HG03280 (cell line): ENCODE data around the gene AK2.
"Not testable (repeated sequence)": the region's sequence is repeated elsewhere in the genome, so short reads cannot be mapped to it uniquely, and the experiment has no call there.

Source experiments
- ATAC-seq: cut with Tn5 transposase; IDR thresholded peaks from one replicate; pipeline ENCODE4 v1.9.1; 2021; ENCODE audit warnings: mild to moderate bottlenecking, moderate library complexity; ENCODE audit not compliant: unreplicated experiment

AK2 gene

GRCh38 chr1:33055210-33056008 lies 18.7 kb upstream of the AK2 start:
- no peak for ATAC-seq

- ATAC-seq = no peak
Measured at GRCh38 chr1:33050221-33051076, 13.8 kb upstream of the AK2 start.

GRCh38 chr1:33049371-33049770 lies 12.7 kb upstream of the AK2 start:
- no peak for ATAC-seq

GRCh38 chr1:33048426-33048825 lies 11.7 kb upstream of the AK2 start:
- no peak for ATAC-seq

GRCh38 chr1:33047839-33048305 lies 11.2 kb upstream of the AK2 start:
- no peak for ATAC-seq

GRCh38 chr1:33047290-33047689 lies 10.6 kb upstream of the AK2 start:
- no peak for ATAC-seq

GRCh38 chr1:33046234-33046633 lies 9.6 kb upstream of the AK2 start:
- not testable (repeated sequence) for ATAC-seq

- no peak for ATAC-seq
Measured at GRCh38 chr1:33045814-33046213, 9.1 kb upstream of the AK2 start.

GRCh38 chr1:33045246-33045645 lies 8.6 kb upstream of the AK2 start:
- no peak for ATAC-seq

- ATAC-seq = no peak
Measured at GRCh38 chr1:33043267-33044092, 6.8 kb upstream of the AK2 start.

- no peak for ATAC-seq
Measured at GRCh38 chr1:33042831-33043230, 6.1 kb upstream of the AK2 start.

- no peak for ATAC-seq
Measured at GRCh38 chr1:33041026-33041425, 4.3 kb upstream of the AK2 start.

- no peak for ATAC-seq
Measured at GRCh38 chr1:33039840-33040239, 3.2 kb upstream of the AK2 start.

- no peak for ATAC-seq
Measured at GRCh38 chr1:33036051-33036525, 595 bp downstream of the AK2 start.

GRCh38 chr1:33032126-33032869 lies 4.4 kb downstream of the AK2 start:
- ATAC-seq = no peak

GRCh38 chr1:33031506-33031905 lies 5.2 kb downstream of the AK2 start:
- no peak for ATAC-seq

- no peak for ATAC-seq
Measured at GRCh38 chr1:33030575-33030974, 6.1 kb downstream of the AK2 start.

- ATAC-seq = no peak
Measured at GRCh38 chr1:33029921-33030320, 6.8 kb downstream of the AK2 start.

GRCh38 chr1:33029209-33029608 lies 7.5 kb downstream of the AK2 start:
- no peak for ATAC-seq

- no peak for ATAC-seq
Measured at GRCh38 chr1:33025761-33026160, 10.9 kb downstream of the AK2 start.
